Right kidney (tissue), 9 donors: ENCODE results near the gene OR52D1.

Source experiments
- DNase-seq: peaks from one replicate; pipeline ENCODE4 v3.0.0-alpha.2; 2016
- long read RNA-seq, 8 donors: transcript quantifications; one replicate each; lab custom pipeline, GENCODE V29; 2026

The OR52D1 gene
- long read RNA-seq, donor 1, result 0 reads
- long read RNA-seq, donor 2, result 0 reads
- long read RNA-seq, donor 3, result 0 reads
- long read RNA-seq, donor 4, result 0 reads
- long read RNA-seq, donor 5, result 0 reads
- long read RNA-seq, donor 6, result 0 reads
- long read RNA-seq, donor 7, result 0 reads
- long read RNA-seq, donor 8, result 0 reads

GRCh38 chr11:5488385-5488784 is at the start of gene OR52D1:
Gene OR52D1, plus strand, starts transcription at chr11:5488685. Its CDS starts 22 bp downstream, at chr11:5488707.
- no peak for DNase-seq

- DNase-seq, result no peak
Observed at GRCh38 chr11:5441414-5441813, 47.1 kb upstream of the OR52D1 start, which contains the start of gene OR51I1. Gene OR51I1, minus strand, starts transcription at chr11:5441514. Its CDS starts 0 bp downstream, at chr11:5441514.

GRCh38 chr11:5443835-5444393 is 44.6 kb upstream of the OR52D1 start:
- no peak for DNase-seq

GRCh38 chr11:5449023-5449422 is 39.5 kb upstream of the OR52D1 start, which contains the start of gene OR51I2:
Gene OR51I2, plus strand, starts transcription at chr11:5449323. Its CDS starts 4,166 bp downstream, at chr11:5453489.
- DNase-seq, result no peak

DNA sequence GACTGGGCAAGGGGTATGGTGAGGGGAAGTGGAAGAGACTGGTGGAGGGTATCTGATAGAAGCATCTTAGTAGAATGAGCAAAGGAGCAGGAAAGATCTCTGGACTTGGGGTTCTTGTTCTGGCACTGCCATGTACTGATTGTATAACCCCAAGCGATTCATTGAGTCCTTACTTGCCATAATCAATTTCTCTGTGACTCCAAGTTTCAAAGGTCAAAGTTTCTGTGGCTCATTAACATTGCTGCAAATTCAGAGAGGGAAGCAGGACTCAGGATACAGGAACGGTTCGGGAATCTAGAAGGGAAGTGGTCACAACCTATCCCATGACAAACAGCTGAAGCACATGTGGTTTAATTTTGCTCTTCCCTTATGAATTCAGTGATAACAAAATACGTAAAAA is 39.1 kb upstream of the OR52D1 start:
- DNase-seq, result no peak

- DNase-seq, result no peak
Observed at GRCh38 chr11:5460983-5461621, 27.4 kb upstream of the OR52D1 start.

DNA sequence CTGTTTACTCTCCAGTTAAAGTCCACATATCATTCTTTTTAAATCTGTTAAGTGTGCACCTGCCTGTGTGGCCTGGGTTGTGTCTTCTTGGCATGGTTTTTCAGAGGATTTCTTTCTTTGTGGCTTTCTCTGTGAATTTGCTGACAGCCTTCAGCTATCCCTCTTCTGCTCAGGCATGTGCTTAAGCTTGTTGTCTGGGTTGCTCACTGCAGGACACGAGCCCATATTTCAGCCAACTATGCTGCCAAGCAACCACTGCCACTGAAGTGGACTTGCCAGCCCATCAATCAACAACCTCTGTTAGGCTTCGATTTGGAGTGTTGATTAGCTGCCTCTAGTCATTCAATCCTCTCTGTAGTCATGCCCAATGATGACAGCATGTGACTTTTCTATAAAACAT is 21.0 kb upstream of the OR52D1 start:
- no peak for DNase-seq

GRCh38 chr11:5473921-5474320 is 14.6 kb upstream of the OR52D1 start:
- no peak for DNase-seq

DNA sequence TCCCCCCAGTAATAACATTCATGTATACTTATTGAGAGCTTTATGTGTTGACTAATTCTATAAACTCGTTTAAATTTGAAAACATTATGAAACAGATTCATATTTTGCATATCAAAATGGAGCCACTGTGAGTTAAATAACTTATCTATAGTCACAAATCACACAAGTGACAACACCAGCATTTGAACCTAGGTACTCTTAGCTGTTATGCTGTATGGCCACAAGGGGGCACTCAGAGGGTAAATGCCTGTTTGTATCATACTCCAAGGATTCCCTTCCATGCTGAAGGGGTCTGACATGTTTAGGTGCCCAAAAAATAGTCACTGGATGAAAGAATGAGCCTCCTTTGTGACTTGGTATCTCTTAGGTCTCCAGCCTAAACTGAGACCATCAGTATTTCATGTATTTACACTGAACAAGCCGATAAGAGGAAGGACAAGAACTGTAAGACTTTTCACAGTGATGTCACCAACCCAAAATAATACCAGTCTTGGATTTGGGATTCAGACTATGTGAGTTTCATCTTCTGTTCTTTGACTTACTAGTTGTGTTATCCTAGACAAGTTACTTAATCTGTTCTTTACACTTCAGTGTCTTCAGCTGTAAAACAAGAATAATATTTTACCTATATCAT is 12.2 kb upstream of the OR52D1 start:
- DNase-seq, result no peak

- DNase-seq, result no peak
Observed at GRCh38 chr11:5486003-5486402, 2.5 kb upstream of the OR52D1 start.

DNA sequence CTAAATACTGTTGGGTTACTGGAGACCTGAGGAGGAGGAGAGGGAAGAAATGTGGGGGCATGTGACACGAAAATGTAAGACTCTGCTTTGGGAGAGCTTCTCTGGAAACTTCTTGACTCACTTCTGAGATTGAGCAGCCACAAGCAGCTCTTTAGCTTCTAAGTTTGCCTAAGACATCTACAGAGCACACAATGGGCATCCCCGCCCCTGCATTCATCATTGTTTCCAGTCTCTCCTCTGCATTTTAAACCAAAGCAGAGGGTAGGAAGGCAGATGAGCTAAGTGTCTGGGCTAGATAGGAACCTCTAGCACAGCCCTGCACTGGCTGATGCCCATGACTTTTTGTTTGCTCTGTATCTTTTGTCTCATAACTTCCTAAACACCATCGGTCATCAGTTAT is 2.1 kb upstream of the OR52D1 start:
- no peak for DNase-seq

- DNase-seq, result no peak
Observed at GRCh38 chr11:5488798-5489399, 414 bp downstream of the OR52D1 start.

- DNase-seq, result no peak
Observed at GRCh38 chr11:5489576-5490357, 1.3 kb downstream of the OR52D1 start.

GRCh38 chr11:5499671-5500070 is 11.2 kb downstream of the OR52D1 start:
- DNase-seq, result no peak

DNA sequence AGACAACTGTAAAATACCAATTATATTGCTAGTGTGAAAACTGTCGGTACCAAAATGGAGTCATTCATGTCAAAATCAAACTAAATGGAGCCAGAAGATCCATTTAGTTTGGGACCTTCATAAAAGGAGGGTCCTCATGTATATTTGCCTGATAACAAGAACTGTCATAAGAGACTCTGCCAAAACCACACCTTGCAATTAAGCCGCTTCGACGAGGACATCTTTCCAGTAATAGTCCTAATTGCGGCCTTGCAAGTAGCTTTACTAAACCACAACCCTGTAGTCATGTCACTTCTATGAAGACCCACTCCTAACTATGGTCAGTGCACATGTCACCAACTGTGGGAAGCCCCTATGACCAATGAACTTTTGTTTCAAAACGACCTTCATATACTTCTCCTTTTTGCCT is 11.9 kb downstream of the OR52D1 start:
- DNase-seq, result no peak

DNA sequence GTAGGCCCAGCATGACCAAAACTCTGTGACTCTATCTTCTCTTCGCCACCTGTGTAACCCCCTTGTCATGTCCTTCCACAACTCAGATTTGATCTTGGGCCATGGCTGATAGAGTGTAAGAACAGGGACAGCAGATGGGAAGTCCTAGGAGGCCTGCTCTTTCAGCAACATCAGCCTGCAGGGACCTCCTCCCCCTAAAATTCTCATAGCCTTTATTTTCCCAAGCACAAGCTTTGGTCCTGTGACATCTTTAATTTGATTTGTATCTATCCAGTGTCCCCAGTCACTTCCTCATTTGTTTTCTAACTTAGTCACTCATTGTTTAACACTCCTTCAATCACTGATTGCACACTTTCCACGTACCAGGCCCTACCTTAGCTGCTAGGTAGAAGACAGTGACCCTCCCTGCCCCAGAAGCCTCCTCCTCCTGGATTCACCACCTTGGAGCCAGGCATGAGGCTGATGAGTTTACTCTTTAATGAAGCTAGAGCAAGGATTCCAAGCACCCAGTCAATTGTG is 16.0 kb downstream of the OR52D1 start:
- peak; percentile 4 for DNase-seq

DNA sequence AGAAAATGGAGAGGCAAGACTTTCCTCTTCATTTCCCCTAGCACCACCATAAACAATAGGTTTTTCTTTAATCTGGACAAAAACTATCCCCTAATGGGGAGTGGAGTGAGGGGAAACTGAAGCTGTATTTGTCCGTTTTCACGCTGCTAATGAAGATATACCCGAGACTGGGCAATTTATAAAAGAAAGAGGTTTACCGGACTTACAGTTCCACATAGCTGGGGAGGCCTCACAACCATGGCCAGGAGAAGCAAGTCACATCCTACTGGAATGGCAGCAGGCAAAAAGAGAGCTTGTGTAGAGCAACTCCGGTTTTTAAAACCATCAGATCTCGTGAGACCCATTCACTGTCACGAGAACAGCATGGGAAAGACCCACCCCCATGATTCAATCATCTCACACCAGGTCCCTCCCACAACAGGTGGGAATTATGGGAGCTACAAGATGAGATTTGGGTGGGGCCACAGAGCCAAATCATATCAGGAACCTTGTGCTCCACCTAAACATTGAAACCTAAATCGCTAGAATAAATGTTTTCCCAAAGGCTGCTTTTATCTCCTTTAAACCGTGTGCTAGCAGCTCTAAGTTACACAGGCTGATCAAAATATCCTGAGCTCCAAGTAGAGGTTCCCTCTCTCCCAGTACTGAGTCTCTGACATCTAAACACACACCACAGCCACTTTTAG is 17.0 kb downstream of the OR52D1 start:
- DNase-seq, result no peak

DNA sequence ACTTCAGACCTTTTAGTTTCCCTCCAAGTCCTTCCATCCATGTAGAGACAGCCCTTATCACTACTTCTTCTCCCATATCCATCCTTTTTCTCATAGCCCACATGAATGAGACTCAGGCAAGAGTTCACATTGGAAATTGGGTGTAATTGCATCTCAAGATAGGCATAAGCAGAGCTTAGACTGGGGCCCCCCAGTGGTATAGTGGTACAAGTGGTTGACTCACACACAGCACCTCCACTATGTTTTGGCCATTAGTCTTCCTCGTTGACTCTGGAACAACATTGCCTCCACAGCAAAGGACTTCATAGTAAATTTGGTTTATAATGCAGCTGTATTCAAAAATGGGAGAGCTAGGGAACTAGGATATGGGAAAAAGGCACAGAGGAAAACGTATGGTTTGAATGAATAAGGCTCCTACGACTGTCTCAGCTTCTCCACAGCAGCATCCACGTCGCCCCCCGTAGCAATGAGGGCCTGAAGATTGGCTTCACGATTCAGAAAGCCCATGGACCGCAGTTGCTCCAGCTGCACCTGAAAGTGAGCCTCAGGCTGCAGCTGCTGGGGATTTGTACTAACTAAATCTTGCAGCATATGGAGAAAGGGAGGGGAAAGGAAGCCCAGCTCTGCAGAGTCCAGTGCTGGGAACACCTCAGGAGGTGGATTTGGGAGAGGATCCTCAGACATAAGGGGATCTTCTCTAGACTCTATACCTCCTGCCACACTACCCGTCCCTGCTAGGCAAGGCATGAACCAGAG is 18.9 kb downstream of the OR52D1 start:
- DNase-seq, result no peak

DNA sequence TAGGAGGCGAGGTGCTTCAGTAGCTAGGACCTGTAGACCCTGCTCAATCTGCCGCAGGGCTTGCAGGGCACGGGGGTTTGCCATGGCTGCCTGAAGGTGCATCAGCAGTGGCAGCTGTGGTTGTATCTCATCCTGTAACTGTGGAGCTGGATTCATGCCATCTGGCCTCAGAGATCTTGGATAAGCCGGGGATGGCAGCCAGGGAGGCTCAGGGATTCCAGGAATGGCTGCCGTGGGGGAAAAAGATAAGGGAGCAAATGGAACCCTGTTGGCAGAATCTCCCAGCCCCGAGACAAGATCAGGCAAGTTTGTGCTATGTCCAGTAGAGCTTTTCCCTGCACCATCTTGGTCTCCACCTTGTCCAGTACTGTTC is 19.4 kb downstream of the OR52D1 start:
- no peak for DNase-seq

DNA sequence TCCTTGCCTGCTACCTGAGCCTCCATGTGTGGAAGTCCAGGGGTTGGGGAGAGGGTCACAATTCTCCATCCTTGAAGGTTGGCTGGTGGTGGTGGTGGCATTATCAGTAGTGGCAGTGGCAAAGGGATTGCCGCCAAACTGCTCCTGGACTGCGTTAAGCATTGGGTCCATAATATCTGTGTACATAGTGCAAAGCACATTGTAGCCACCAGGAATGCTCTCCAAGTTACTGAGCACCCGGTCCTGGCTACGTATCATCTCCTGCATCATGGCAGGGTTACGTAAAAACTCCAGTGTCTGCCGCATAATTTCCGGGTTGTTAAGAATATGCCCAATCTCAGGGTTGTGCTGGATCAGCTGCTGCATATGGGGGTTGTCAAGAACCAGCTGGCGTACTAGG is 20.1 kb downstream of the OR52D1 start:
- DNase-seq, result no peak

DNA sequence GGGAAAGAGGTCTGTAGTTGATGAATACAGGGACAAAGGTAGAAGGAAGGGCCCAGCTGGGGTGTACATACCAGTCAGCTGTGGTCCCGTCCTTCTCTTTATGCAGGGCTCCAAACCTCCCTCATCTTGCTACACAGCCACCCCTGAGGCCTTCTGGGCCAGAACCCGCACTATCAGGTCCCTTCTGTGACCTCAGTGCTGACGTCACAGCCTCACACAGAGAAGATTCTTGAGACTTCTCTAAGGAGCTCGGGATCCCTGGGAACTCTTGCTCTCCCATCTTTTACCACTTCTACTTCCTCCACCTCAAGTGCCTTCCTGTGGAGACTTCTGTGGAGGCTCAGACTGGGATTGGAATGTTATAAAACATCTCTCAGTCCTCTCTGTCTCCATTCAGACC is 21.3 kb downstream of the OR52D1 start, which contains the start of gene UBQLN3:
UBQLN3 (minus strand) TSS at position 155 of the 400 bp plus-strand sequence. CDS start 399 bp downstream, outside the sequence.
- no peak for DNase-seq
